Stimulated activated CD4-positive, alpha-beta T cell treated with anti-CD3 and anti-CD28 coated beads, Interleukin-12 subunit alpha, Interleukin-12 subunit beta, amount 100 ng/mL, for 24 hours (primary cell): ENCODE measurements around the gene UBE2V1.
A peak's percentile ranks its signal among the peaks of the same experiment; 100 is the strongest.
"Not testable (repeated sequence)": the region's sequence is repeated elsewhere in the genome, so short reads cannot be mapped to it uniquely, and the experiment has no call there.

Experiments
- DNase-seq, 2 experiments: peaks; one replicate each; pipeline ENCODE4 v3.0.0-alpha.2; 2020; ENCODE audit warnings: low read depth in 2 of 2

UBE2V1 gene

GRCh38 chr20:50112512-50113419 is at the start of gene UBE2V1:
UBE2V1 (minus strand) TSS chr20:50113150; CDS start chr20:50113128, 22 bp downstream.
- DNase-seq = peak; percentile 80 to 81

GRCh38 chr20:50161494-50161893 is 48.5 kb upstream of the UBE2V1 start:
- not testable (repeated sequence) for DNase-seq

- DNase-seq = peak; percentile 70 to 75
These were observed 40.8 kb upstream of the UBE2V1 start, which contains the start of gene PEDS1 for GRCh38 chr20:50153500-50154377. PEDS1 (minus strand) TSS chr20:50153723; CDS start chr20:50153637, 86 bp downstream.

- DNase-seq = peak in 1 of 2 experiments; percentile 11
These were observed 40.2 kb upstream of the UBE2V1 start for GRCh38 chr20:50153153-50153499.

GRCh38 chr20:50152394-50153152 is 39.6 kb upstream of the UBE2V1 start:
- DNase-seq = no peak

- DNase-seq = no peak
These were observed 38.2 kb upstream of the UBE2V1 start for GRCh38 chr20:50151034-50151743.

GRCh38 chr20:50149481-50150254 is 36.7 kb upstream of the UBE2V1 start:
- DNase-seq = no peak

- DNase-seq = peak; percentile 54 to 61
These were observed 34.0 kb upstream of the UBE2V1 start for GRCh38 chr20:50146732-50147662.

- no peak for DNase-seq
These were observed 33.3 kb upstream of the UBE2V1 start for GRCh38 chr20:50146214-50146613.

GRCh38 chr20:50145566-50145965 is 32.6 kb upstream of the UBE2V1 start:
- no peak for DNase-seq

- no peak for DNase-seq
These were observed 31.4 kb upstream of the UBE2V1 start for GRCh38 chr20:50144362-50144761.

GRCh38 chr20:50142812-50143211 is 29.9 kb upstream of the UBE2V1 start:
- DNase-seq = no peak

- DNase-seq = no peak
These were observed 29.0 kb upstream of the UBE2V1 start for GRCh38 chr20:50141811-50142561.

GRCh38 chr20:50141018-50141675 is 28.2 kb upstream of the UBE2V1 start:
- no peak for DNase-seq

- no peak for DNase-seq
These were observed 27.4 kb upstream of the UBE2V1 start for GRCh38 chr20:50140339-50140859.

- no peak for DNase-seq
These were observed 25.8 kb upstream of the UBE2V1 start for GRCh38 chr20:50138479-50139393.

- no peak for DNase-seq
These were observed 25.1 kb upstream of the UBE2V1 start for GRCh38 chr20:50138120-50138478.
